GM18870 (cell line): ENCODE results near the gene SMIM22.

Experiments
- ATAC-seq: cut with Tn5 transposase; IDR thresholded peaks from one replicate; pipeline ENCODE4 v1.9.1; 2021; ENCODE audit warnings: moderate library complexity; ENCODE audit not compliant: unreplicated experiment

SMIM22 gene

GRCh38 chr16:4795828-4796572 lies 831 bp downstream of the SMIM22 start:
- no peak for ATAC-seq

DNA sequence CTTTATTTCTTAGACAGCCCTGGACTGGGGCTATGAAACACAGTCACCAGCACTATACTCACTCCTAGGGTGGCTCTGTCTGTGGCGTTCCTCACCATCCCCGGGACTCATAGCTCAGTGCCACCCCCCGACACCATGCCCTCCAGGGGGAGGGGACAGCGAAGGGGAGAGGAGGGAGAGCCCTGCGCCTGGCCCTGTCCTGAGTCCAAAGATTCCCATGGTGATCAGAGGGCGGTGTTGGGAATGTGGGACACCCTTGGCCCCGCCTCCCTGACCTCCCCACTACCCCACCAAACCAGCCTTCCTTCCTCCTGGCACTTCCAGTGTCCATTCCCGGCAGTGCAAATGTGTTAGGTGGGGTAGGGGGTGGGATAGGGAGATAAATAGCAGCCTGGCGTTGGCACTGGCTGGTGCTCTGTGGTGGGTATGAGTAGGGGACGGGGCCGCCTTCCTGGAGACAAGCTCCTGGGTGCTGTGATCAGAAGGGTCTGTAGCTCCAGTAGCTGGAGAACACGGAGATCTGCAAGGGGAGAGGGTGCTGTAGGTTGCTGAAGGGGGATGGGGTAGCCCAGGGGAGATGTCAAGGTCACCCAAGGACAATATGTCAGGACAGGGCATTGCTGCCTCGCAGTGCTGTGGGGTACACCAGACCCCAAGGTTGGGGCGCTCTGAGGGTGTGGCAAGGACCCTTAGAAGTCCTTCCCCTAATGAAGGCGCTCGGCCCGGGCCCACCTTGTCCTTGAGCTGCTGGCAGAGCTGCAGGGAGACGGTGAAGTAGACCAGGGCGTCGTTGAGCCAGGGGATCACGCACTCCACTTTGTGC lies 2.0 kb downstream of the SMIM22 start:
- ATAC-seq = no peak

GRCh38 chr16:4797805-4798252 lies 2.7 kb downstream of the SMIM22 start:
- ATAC-seq = no peak

DNA sequence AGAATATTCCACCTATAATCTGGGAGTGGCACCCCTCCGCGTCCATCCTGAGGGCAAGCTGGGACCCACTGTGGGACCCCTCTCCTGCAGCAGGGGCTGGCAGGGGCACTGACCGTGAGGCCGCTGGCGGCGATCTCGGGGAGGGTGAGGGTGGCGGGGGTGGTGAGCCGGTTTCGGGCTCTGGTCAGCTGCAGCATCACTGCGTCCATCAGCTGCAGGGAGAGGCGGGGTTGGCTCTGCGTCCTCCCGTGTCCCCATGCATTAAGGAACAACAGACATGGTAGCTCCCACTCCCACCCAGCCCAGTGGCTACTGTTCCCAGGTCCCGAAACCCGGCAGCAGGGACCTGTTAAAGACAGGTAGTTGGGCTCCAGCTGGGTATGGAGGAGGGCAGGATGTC lies 3.3 kb downstream of the SMIM22 start:
- no peak for ATAC-seq

DNA sequence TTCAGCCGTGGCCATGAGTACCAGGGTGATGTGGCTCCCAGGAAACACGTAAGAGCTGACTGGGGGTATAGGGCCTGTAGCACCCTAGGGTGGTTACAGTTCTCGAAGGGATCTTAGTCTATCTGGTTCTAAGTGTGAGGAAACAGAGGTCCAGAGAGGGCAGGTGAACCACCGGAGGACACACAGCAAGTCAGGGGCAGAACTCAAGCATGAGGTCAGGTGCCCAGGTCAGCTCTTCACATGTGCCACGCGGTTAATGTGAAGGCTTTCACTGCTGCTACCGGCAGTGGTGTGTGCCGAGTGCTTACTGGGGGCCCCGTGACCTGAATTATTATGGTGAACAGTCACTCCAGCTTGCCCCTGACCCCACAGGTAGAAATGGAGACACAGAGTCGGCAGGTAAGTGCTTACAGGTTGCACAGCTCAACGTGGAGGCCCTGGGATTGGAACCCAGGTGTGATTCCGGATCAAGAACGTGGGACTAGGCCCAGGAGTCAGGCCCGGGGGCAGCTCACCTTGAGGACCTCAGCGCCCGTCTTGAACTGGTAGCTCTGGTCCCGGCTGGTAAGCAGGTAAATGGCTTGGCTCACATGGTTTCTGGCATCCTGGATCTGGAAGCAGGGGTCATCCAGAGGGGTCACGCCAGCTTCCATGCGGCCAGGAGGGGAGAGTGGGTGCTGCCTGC lies 4.1 kb downstream of the SMIM22 start:
- no peak for ATAC-seq

GRCh38 chr16:4800290-4801041 lies 5.3 kb downstream of the SMIM22 start:
- ATAC-seq = no peak

- ATAC-seq = no peak
Observed at GRCh38 chr16:4801051-4801961, 6.1 kb downstream of the SMIM22 start.

- ATAC-seq = peak; percentile 32
Observed at GRCh38 chr16:4801962-4802658, 6.9 kb downstream of the SMIM22 start, which contains the start of gene ROGDI. Gene ROGDI (minus strand): TSS chr16:4802633. CDS start chr16:4802571, 62 bp downstream.

DNA sequence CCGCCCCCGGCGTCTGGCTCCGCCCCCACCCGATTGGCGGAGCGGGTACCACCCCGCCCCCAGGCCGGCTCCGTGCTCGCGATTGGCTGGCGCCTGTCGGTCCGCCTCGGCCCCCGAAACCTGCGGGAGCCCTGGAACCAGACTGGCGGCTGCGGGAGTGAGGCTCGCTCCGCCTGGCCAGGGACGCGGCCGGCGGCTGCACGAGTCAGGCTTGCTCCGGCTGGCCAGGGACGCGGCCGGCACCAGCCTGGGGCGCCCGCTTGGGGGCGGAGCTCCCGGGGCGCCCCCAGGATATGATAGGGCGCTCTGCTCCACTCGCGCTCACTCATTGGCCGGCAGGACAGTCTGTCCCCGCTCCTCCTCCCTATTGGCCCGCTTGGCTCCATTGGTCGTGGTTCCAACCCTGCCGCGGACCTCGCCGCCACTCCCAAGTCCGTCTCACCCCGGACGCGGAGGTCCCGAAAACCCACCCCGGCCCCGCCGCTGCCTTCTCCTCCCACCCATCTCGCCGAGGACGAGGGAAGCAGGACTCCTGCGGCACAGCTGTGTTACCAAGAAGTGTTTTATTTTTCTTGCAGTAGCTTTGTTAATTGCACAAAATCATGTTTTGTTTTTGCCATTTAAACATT lies 7.6 kb downstream of the SMIM22 start:
- ATAC-seq = peak; percentile 90

DNA sequence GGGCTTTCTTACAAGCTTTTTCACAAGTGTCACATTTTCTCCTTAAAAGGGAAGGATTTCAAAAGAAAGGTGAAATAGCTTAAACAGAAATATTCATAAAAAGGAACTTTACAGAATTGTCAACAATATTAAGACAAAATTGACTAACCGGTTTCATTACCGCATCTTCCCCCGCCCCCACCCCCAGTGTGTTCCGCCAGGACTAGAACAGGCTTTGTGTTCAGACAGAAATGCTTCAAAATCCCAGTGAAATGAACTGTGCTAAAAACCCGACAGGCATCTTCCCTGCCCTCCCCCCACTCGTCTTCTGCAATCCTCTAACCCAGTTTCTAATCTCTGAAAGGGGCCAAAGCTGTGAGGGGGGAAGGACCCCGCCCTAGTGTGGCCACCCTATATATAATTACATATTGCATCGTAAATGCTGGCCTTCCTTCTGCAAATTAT lies 8.3 kb downstream of the SMIM22 start:
- no peak for ATAC-seq

GRCh38 chr16:4803898-4804762 lies 9.0 kb downstream of the SMIM22 start:
- ATAC-seq = no peak

- ATAC-seq = no peak
Observed at GRCh38 chr16:4805231-4805630, 10.1 kb downstream of the SMIM22 start.

DNA sequence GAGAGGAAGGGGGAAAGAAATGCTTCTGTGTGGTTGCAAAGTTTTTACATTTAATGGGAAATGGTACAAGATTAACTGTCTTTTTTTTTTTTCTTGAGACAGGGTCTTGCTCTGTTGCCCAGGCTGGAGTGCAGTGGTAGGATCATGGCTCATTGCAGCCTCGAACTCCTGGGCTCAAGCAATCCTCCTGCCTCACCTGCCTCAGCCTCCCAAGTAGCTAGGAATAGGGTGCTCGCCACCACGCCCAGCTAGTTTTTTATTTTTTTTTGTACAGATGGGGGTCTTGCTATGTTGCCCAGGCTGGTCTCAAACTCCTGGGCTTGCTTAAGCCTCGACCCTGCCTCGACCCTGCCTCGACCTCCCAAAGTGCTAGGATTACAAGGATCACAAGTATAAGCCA lies 11.1 kb downstream of the SMIM22 start:
- ATAC-seq = no peak

GRCh38 chr16:4811242-4811641 lies 16.1 kb downstream of the SMIM22 start:
- no peak for ATAC-seq

- no peak for ATAC-seq
Observed at GRCh38 chr16:4811773-4812172, 16.6 kb downstream of the SMIM22 start.

- no peak for ATAC-seq
Observed at GRCh38 chr16:4813251-4814003, 18.3 kb downstream of the SMIM22 start.

- no peak for ATAC-seq
Observed at GRCh38 chr16:4814046-4814445, 18.9 kb downstream of the SMIM22 start.
